Stimulated activated CD4-positive, alpha-beta T cell treated with anti-CD3 and anti-CD28 coated beads, Interleukin-1b, Interleukin-23, amount 100 ng/mL, for 1 hour (primary cell): ENCODE results near the gene ARID5B.
"Not testable (repeated sequence)": the region's sequence is repeated elsewhere in the genome, so short reads cannot be mapped to it uniquely, and the experiment has no call there.

ENCODE experiments used
- DNase-seq, 2 donors: peaks; one replicate each; pipeline ENCODE4 v3.0.0-alpha.2; 2020; ENCODE audit warnings: low read depth in 2 of 2

Gene ARID5B

DNA sequence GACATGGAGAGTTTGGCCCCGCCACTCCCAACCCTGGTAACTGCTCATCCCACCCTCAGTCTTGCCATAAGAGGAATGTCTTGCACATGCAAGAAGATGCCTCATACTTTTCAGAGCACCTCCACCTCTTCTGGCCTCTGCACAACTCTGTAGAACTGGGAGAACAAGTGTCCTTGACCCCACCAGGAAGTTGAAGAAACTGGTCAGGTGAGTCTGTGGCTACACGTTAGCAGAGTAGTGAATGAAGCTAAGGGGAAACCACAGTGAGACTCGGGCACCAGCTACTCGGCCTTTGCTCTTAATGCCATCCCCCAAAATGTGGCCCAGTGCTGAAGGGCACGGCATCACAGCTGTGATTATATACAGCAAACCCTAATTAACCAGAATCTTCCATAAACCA, 110.1 kb downstream of the ARID5B start:
- DNase-seq, result no peak

DNA sequence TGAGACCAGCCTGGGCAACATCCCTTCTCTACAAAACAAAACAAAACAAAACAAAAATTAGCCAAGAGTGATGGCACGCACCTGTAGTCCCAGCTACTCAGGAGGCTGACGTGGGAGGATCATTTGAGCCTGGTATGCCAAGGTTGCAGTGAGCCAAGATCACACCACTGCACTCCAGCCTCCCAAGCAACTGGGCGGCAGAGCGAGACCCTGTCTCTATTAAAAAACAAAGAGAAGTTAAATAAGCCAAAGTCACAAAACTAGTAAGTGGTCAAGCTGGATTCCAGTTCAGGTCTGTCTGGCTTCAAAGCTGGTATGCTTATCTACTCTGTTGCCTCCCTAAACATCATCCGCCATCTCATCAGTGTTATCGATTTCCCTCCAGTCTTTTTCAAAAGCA, 110.8 kb downstream of the ARID5B start:
- DNase-seq, result no peak

- DNase-seq, result no peak
Measured at GRCh38 chr10:62014510-62014909, 113.0 kb downstream of the ARID5B start.

DNA sequence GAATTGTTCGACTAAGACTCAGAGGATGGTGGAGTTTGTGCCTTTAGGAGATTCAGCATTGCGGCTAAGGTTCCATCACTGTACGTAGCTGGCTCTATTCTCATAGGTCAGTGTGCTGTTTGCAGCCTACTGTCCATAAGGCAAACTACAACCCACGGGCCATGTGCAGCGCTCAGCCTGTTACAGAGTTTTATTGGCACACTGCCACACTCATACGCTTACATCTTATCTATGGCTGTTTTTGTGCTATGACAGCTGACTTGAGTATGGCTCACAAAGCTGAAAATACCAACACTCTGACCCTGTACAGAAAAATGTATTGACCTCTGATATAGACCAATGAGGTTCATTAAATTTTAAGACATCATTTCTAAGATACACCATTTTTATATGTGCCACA, 114.5 kb downstream of the ARID5B start:
- DNase-seq, result no peak

DNA sequence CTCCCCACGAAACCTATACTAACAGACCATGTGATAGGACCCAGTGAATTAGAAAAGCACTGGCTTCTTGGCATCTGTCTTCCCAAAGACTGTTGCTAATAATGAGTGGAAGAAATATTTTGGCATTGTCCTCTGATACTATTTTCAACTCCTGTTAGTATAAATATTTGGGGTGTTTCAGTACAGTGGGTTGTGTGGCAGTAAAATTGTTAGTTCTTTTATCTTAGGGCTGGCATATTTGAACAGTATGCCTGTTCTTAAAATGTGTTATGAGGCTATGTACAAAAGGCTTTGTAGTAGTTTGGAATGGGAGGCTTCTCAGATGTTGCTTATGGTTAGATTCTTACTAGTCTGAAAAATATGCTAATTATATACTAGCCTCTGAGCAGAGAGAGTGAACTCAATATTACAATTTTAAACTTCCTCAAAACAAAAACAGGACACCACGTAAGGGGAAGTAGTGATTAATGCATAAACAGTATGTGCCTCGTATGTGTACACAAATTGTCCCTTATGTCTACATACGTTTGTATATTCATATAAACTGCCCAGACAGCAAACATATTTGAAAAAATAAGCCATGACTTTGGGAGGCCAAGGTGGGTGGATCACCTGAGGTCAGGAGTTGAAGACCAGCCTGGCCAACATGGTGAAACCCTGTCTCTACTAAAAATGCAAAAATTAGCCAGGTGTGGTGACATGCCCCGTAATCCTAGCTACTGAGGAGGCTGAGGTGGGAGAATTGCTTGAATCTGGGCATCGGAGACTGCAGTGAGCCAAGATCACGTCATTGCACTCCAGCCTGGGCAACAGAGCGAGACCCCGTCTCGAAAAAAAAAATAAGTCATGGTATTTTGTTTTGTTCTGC, 115.4 kb downstream of the ARID5B start:
- DNase-seq, result no peak

DNA sequence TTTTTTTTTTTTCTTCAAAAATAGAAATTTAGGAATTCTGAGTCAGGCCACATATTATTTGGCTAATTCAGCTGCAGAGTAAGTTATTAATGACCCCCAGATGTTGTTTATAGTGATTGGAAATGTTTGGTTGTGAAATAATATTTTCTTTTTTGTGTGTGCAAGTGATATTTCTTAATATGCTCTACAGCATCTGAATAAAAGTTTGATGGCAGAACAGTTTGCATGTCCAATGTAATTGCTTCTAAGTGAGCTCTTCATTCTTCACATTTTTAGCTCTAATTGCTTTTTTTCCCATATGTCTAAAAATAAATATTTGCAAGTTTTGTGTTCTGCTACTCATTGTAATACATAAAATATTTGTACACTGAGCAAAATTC, 116.0 kb downstream of the ARID5B start:
- DNase-seq, result no peak

- DNase-seq, result no peak
Measured at GRCh38 chr10:62018131-62018911, 116.8 kb downstream of the ARID5B start.

GRCh38 chr10:62019013-62019684, 117.7 kb downstream of the ARID5B start:
- no peak for DNase-seq

DNA sequence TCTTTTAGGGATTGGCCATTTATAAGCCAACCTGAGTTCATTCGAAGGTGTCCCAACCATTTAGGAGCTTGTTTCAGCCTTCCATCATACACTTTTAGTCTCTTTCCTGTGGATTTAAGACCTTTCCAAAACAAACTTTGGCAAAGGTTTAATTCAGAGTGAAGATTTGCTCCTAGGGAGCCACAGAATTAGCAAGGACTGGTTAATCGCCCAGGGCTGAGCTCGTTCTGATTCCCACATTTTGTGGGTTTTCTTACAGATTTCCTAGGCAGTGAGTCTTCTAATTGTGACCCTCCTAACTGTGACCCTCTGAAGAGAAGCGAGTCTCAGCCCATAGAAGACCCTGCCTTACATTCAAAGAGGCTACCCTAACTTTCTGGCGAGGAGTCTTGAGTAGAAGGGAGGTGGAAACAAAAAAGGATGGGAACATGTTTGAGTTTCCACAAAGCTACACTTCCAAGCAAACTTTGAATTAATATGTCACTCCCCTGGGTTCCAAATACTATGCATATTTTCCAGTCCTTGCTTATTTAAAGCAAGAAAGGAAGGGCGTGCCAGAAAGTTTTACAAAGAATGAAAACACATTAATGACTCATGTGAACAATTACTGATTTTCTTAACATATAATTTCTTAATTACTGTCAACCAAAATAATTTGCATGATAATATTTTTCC, 118.3 kb downstream of the ARID5B start:
- no peak for DNase-seq

- no peak for DNase-seq
Measured at GRCh38 chr10:62021128-62021665, 119.7 kb downstream of the ARID5B start.

- DNase-seq, result no peak
Measured at GRCh38 chr10:62021978-62022802, 120.7 kb downstream of the ARID5B start.

- DNase-seq, result no peak
Measured at GRCh38 chr10:62022830-62023229, 121.3 kb downstream of the ARID5B start.

- no peak for DNase-seq
Measured at GRCh38 chr10:62023329-62023728, 121.8 kb downstream of the ARID5B start.

GRCh38 chr10:62024026-62024701, 122.7 kb downstream of the ARID5B start:
- no peak for DNase-seq

DNA sequence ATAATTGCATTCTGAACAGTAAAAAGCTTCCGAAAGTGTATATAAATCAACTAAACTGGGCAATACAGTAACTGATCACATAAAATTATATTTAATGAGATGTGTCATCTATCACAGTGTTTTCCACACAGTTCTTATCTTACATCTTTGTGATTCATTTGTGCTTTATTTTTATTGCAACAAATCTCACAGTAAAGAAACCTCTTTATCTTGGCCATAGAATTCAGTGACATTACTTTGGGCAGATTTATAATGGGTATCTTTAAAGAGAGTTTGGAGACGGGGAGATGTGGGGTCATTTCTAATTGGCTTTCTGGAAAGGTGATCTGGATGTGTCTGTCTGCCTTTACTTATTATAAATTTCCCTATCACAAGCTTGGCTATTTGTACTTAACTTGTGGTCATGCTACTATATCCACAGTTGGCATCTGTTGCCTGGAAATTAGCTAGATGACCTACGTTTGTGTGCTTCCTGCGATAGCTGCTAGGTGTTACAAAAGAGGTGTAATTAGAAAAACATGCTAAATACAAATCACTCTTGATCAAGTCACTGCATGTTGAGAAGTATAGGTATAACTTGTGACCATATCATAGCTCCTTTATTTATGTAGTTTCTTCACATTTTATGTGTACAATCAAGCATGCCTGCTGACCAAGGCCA, 123.8 kb downstream of the ARID5B start:
- DNase-seq, result no peak

GRCh38 chr10:62025901-62026879, 124.7 kb downstream of the ARID5B start:
- no peak for DNase-seq

DNA sequence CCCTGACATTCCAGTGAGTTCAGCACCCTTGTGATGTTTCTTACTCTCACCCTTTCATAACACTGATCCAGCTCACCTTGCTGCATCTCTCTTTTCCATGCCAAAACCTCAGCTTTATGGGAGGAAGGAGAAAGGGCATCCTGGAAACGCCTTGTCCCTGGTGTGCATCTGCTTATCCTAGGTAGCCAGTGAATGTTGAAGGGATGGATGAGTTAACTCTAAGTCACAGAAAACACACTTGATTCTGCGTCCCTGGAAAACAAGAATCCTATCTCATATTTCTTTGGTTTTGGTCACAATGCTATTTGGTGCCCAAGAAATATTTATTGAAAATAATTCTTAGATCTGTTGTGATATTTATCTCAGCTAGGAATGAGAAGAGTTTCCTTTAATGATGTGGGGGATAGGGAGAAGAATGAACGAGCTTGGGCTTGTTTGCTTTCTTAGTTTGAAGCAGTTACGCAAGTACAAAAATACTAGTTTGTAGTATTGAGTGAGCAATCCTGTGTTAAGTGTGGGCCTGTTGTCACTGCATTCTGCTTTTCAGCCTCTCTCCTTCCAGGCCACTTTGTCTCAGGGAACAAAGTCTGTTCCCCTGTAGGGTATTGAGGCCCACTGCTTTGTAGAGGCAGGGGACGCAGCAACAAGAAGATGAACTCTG, 126.5 kb downstream of the ARID5B start:
- no peak for DNase-seq

GRCh38 chr10:62028502-62028842, 127.0 kb downstream of the ARID5B start:
- not testable (repeated sequence) for DNase-seq
